Mammary epithelial cell (primary cell): ENCODE measurements around the gene ANK3.

Experiments used
- EZH2 ChIP-seq: IDR thresholded peaks from 2 replicates; pipeline ENCODE4 v1.6.1; 2012; ENCODE audit warnings: low read length, inconsistent platforms, borderline replicate concordance
- TF ChIP-seq, protein P1 (sequence below), 2 donors: IDR thresholded peaks in 1 of 2; conservative IDR thresholded peaks in 1 of 2; 2 replicates each; pipeline ENCODE4 v1.5.1; 2011 to 2012; ENCODE audit warnings: inconsistent platforms in 2 of 2, low read length in 2 of 2, mild to moderate bottlenecking in 2 of 2, control low read depth in 1 of 2, low read depth in 1 of 2; ENCODE audit not compliant: insufficient read depth in 1 of 2; ENCODE audit errors: extremely low read depth in 1 of 2

DNA sequence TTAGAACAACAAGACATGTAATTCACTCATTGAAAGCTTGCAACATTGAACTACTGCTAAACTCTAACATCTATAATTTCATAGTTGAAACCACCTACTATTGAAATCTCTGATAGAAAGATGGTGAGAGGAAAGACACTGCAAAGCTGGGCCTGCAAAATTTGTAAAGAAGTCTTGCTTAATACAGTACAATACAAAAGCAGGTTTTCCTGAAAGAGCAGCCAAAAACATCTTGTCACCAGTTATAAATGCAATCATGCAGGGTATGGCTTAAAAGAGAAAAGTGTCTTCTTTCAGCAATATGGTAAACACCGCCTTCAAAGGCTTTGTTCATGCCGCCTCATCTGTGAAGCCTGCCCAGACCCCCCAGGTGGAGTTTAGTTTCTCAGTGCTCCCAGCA, 109.2 kb downstream of the ANK3 start:
- TF ChIP-seq, protein P1, sequence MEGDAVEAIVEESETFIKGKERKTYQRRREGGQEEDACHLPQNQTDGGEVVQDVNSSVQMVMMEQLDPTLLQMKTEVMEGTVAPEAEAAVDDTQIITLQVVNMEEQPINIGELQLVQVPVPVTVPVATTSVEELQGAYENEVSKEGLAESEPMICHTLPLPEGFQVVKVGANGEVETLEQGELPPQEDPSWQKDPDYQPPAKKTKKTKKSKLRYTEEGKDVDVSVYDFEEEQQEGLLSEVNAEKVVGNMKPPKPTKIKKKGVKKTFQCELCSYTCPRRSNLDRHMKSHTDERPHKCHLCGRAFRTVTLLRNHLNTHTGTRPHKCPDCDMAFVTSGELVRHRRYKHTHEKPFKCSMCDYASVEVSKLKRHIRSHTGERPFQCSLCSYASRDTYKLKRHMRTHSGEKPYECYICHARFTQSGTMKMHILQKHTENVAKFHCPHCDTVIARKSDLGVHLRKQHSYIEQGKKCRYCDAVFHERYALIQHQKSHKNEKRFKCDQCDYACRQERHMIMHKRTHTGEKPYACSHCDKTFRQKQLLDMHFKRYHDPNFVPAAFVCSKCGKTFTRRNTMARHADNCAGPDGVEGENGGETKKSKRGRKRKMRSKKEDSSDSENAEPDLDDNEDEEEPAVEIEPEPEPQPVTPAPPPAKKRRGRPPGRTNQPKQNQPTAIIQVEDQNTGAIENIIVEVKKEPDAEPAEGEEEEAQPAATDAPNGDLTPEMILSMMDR (conservative IDR thresholded peaks at IDR 0.05 in 1 of 2, IDR thresholded peaks at IDR 0.05 in 1 of 2; ENCODE audit: extremely low read depth in 1 of 2, insufficient read depth in 1 of 2, low read depth in 1 of 2, low read length in 2 of 2) = no peak
- no peak for TF ChIP-seq EZH2
